Neural cell (in vitro differentiated cells): ENCODE results near the gene SNAPC1. TPM values are rescaled to one million over a fixed set of nuclear protein-coding genes. Genes with fewer than 3 reads are reported as not detected.

Experiments used
- H2AFZ ChIP-seq: fragments of 200-600, 300-800 bp; sonication (generic), shearing (Covaris generic); 2 replicates; pipeline ENCODE4 v1.6.0; 2014; ENCODE audit warnings: low read depth, mild to moderate bottlenecking, antibody characterized with exemption, low read length, moderate library complexity
- H3F3A ChIP-seq: fragments of 200-600 bp; shearing (Covaris generic); 2 replicates; pipeline ENCODE4 v1.6.1; 2016; ENCODE audit warnings: mild to moderate bottlenecking, moderate library complexity, mixed read lengths, antibody characterized with exemption, low read length; ENCODE audit not compliant: insufficient read depth, poor library complexity, severe bottlenecking
- H3K27ac ChIP-seq: fragments of 200-600, 300-800 bp; sonication (generic), shearing (Covaris generic); 2 replicates; pipeline ENCODE4 v1.5.1; 2014; ENCODE audit warnings: mild to moderate bottlenecking, low read length, moderate library complexity
- H3K27me3 ChIP-seq: fragments of 300-800, 200-600 bp; sonication (generic), shearing (Covaris generic); 2 replicates; pipeline ENCODE4 v1.6.0; 2014; ENCODE audit warnings: mild to moderate bottlenecking, low read depth, low read length, moderate library complexity; ENCODE audit not compliant: insufficient read depth
- H3K36me3 ChIP-seq: fragments of 300-800, 200-600 bp; sonication (generic), shearing (Covaris generic); 2 replicates; pipeline ENCODE4 v1.5.1; 2014; ENCODE audit warnings: mild to moderate bottlenecking, antibody characterized with exemption, low read length, moderate library complexity; ENCODE audit not compliant: insufficient read depth
- H3K4me2 ChIP-seq: fragments of 300-800, 200-600 bp; sonication (generic), shearing (Covaris generic); 2 replicates; pipeline ENCODE4 v1.6.0; 2014; ENCODE audit warnings: mild to moderate bottlenecking, low read length
- H3K4me3 ChIP-seq: fragments of 300-800, 200-600 bp; sonication (generic), shearing (Covaris generic); 2 replicates; pipeline ENCODE4 v1.5.1; 2014; ENCODE audit warnings: mild to moderate bottlenecking, low read length, moderate library complexity
- H3K79me2 ChIP-seq: fragments of 200-600 bp; shearing (Covaris generic); replicated peaks from 2 replicates; pipeline ENCODE4 v1.6.0; 2014; ENCODE audit warnings: mild to moderate bottlenecking, low read length, moderate library complexity; ENCODE audit not compliant: insufficient read depth
- H3K9ac ChIP-seq: fragments of 300-800, 200-600 bp; sonication (generic), shearing (Covaris generic); 2 replicates; pipeline ENCODE4 v1.6.1; 2016; ENCODE audit warnings: mild to moderate bottlenecking, low read length, mixed read lengths
- H3K9me2 ChIP-seq: fragments of 200-600 bp; shearing (Covaris generic); 2 replicates; pipeline ENCODE4 v1.6.1; 2016; ENCODE audit warnings: mild to moderate bottlenecking, low read length, mixed read lengths; ENCODE audit not compliant: insufficient read depth
- H3K9me3 ChIP-seq: fragments of 200-600, 300-800 bp; sonication (generic), shearing (Covaris generic); 2 replicates; pipeline ENCODE4 v1.6.1; 2016; ENCODE audit warnings: mild to moderate bottlenecking, mixed run types, low read length, moderate library complexity, mixed read lengths
- H4K20me1 ChIP-seq: fragments of 200-600 bp; shearing (Covaris generic); 2 replicates; pipeline ENCODE4 v1.6.1; 2016; ENCODE audit warnings: mild to moderate bottlenecking, mixed run types; ENCODE audit not compliant: insufficient read depth
- CTCF ChIP-seq: fragments of 450-650 bp; IDR thresholded peaks from 2 replicates; pipeline ENCODE4 v1.5.1; 2014; ENCODE audit warnings: antibody characterized with exemption, mild to moderate bottlenecking, moderate library complexity; ENCODE audit not compliant: poor library complexity, severe bottlenecking
- EP300 ChIP-seq: fragments of 450-650 bp; conservative IDR thresholded peaks from 2 replicates; pipeline ENCODE4 v1.6.1; 2014; ENCODE audit warnings: antibody characterized with exemption, mild to moderate bottlenecking, moderate library complexity; ENCODE audit not compliant: poor library complexity, severe bottlenecking
- EZH2 ChIP-seq: fragments of 200-600, 300-800 bp; shearing (Covaris generic), sonication (generic); IDR thresholded peaks from 2 replicates; pipeline ENCODE4 v1.6.1; 2014; ENCODE audit warnings: antibody characterized with exemption, low read length, borderline replicate concordance, mild to moderate bottlenecking; ENCODE audit not compliant: insufficient read depth, poor library complexity, severe bottlenecking
- MXI1 ChIP-seq: fragments of 450-650 bp; conservative IDR thresholded peaks from 2 replicates; pipeline ENCODE4 v1.6.1; 2014; ENCODE audit warnings: antibody characterized with exemption, mild to moderate bottlenecking; ENCODE audit not compliant: poor library complexity, severe bottlenecking
- POLR2AphosphoS5 ChIP-seq: IDR thresholded peaks from 2 replicates; pipeline ENCODE4 v1.6.1; 2012
- RAD21 ChIP-seq: fragments of 450-650 bp; conservative IDR thresholded peaks from 2 replicates; pipeline ENCODE4 v1.6.1; 2014; ENCODE audit warnings: antibody characterized with exemption, mild to moderate bottlenecking, moderate library complexity
- REST ChIP-seq: IDR thresholded peaks from 2 replicates; pipeline ENCODE4 v1.6.1; 2012; ENCODE audit warnings: borderline replicate concordance
- SMC3 ChIP-seq: fragments of 450-650 bp; conservative IDR thresholded peaks from 2 replicates; pipeline ENCODE4 v1.6.1; 2014; ENCODE audit warnings: antibody characterized with exemption, mild to moderate bottlenecking, moderate library complexity; ENCODE audit not compliant: poor library complexity
- TAF1 ChIP-seq: IDR thresholded peaks from 2 replicates; pipeline ENCODE4 v1.6.1; 2012; ENCODE audit warnings: low read depth
- polyA plus RNA-seq: library from polyadenylated mRNA; depleted of rRNA; stranded (reverse); fragments of >200 nt; gene quantifications from 2 replicates; pipeline ENCODE4 v1.2.3, GENCODE V29; 2014

SNAPC1 gene
- polyA plus RNA-seq, 1 donor from 2014 or later: 7.1 TPM

- Histone ChIP-seq H3K4me2 (no peak overlapping the region), H2AFZ (no peak overlapping the region), H3K27me3 (no peaks in the 10 kb centered on the region), H3K9ac (no peak overlapping the region), H3K9me2 (no peaks in the 10 kb centered on the region), H3K9me3 (no peaks in the 10 kb centered on the region), H3K36me3 (peaks cover 8% of the 10 kb centered on the region), H3F3A (no peaks in the 10 kb centered on the region), H4K20me1 (no peaks in the 10 kb centered on the region), H3K79me2 (no peaks in the 10 kb centered on the region), H3K27ac (no peak overlapping the region), H3K4me3 (no peak overlapping the region)
- no peak for TF ChIP-seq RAD21
- TF ChIP-seq MXI1: no peak
Observed at GRCh38 chr14:61749867-61750266, 12.4 kb upstream of the SNAPC1 start.

- Histone ChIP-seq H3K27ac (no peak overlapping the region), H3K9me2 (no peaks in the 10 kb centered on the region), H3F3A (no peaks in the 10 kb centered on the region), H3K79me2 (no peaks in the 10 kb centered on the region), H2AFZ (no peak overlapping the region), H3K36me3 (peaks cover 8% of the 10 kb centered on the region), H3K9me3 (no peaks in the 10 kb centered on the region), H3K4me2 (no peak overlapping the region), H4K20me1 (no peaks in the 10 kb centered on the region), H3K9ac (no peak overlapping the region), H3K4me3 (no peak overlapping the region), H3K27me3 (no peaks in the 10 kb centered on the region)
- TF ChIP-seq CTCF (no peak), RAD21 (no peak), REST (no peak), EZH2 (no peak), POLR2AphosphoS5 (no peak), EP300 (no peak), MXI1 (no peak), TAF1 (no peak), SMC3 (no peak)
Observed at GRCh38 chr14:61750708-61751474, 11.3 kb upstream of the SNAPC1 start.
